Measurements from ENCODE around the gene RUNX1.

DNA sequence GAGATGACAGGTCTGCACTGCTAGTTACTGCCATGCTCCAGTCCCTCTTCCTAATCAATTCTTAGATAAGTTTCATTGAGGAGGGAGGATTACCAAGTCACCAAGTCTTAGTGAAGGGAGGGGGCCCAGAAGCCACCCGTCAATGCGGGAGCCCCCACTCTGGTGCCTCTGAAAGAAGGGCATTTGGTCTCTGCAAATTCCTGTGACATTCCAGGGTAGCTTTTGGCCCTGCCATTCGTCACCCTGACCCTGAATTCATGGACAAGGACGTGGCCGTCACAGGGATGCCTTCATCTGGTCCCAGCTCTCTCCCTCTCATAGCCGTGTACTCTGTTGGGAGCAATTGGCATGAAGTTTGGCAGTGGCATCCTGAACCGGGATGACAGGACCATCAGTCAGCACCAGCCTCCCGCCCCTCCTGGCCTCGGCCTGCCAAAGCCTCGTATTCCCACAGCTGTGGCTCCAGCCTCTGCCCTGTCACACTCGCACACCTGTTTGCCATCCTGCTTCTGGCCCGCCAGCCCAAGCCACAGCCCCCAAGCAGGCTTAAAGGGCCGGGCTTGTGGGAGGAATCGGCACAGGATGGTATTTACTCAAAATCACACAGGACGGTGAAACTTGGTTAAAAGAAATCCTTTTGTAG, 229.6 kb downstream of the RUNX1 start:
- TF ChIP-seq, protein P1, sequence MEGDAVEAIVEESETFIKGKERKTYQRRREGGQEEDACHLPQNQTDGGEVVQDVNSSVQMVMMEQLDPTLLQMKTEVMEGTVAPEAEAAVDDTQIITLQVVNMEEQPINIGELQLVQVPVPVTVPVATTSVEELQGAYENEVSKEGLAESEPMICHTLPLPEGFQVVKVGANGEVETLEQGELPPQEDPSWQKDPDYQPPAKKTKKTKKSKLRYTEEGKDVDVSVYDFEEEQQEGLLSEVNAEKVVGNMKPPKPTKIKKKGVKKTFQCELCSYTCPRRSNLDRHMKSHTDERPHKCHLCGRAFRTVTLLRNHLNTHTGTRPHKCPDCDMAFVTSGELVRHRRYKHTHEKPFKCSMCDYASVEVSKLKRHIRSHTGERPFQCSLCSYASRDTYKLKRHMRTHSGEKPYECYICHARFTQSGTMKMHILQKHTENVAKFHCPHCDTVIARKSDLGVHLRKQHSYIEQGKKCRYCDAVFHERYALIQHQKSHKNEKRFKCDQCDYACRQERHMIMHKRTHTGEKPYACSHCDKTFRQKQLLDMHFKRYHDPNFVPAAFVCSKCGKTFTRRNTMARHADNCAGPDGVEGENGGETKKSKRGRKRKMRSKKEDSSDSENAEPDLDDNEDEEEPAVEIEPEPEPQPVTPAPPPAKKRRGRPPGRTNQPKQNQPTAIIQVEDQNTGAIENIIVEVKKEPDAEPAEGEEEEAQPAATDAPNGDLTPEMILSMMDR (IDR thresholded peaks at IDR 0.05): no peak
- no peak for TF ChIP-seq POLR2AphosphoS5 (IDR thresholded peaks at IDR 0.05)
